GM12874 (cell line): ENCODE measurements around the gene SLC9A9.

ENCODE experiments used
- CTCF ChIP-seq: IDR thresholded peaks from 2 replicates; pipeline ENCODE4 v1.5.1; 2011; ENCODE audit warnings: low read depth, mild to moderate bottlenecking, control low read depth, low read length, moderate library complexity; ENCODE audit not compliant: insufficient read depth

SLC9A9 gene

GRCh38 chr3:143222981-143223380 lies 625.3 kb downstream of the SLC9A9 start:
- TF ChIP-seq CTCF: no peak

- TF ChIP-seq CTCF: no peak
These were observed 625.8 kb downstream of the SLC9A9 start for GRCh38 chr3:143222505-143222904.

- no peak for TF ChIP-seq CTCF
These were observed 626.8 kb downstream of the SLC9A9 start for GRCh38 chr3:143221446-143221845.

GRCh38 chr3:143220741-143221140 lies 627.5 kb downstream of the SLC9A9 start:
- no peak for TF ChIP-seq CTCF

- TF ChIP-seq CTCF: no peak
These were observed 630.0 kb downstream of the SLC9A9 start for GRCh38 chr3:143218166-143218835.

GRCh38 chr3:143217283-143217682 lies 631.0 kb downstream of the SLC9A9 start:
- TF ChIP-seq CTCF: no peak

- TF ChIP-seq CTCF: no peak
These were observed 631.5 kb downstream of the SLC9A9 start for GRCh38 chr3:143216709-143217182.
